GM12878 (cell line): Measurements from ENCODE around the gene RASGRP3. TPM values are rescaled to one million over a fixed set of nuclear protein-coding genes. Genes with fewer than 3 reads are reported as not detected.

Source experiments
- polyA plus RNA-seq, 11 experiments: library from polyadenylated mRNA; depleted of rRNA in 4 of 11; unstranded in 6 of 11; stranded (reverse) in 5 of 11; fragments of >200 nt; fragmentation: Nextera tagmentation in 4 of 11; fragmentation: Illumina TruSeq in 1 of 11; extraction: Ambion mirVana in 4 of 11; extraction: Trizol in 1 of 11; gene quantifications; 1 replicate in 1 of 11; 2 replicates in 10 of 11; pipeline versions ENCODE4 v1.2.1 to v1.2.3, GENCODE V29; 2011 to 2016; ENCODE audit warnings: inconsistent platforms in 2 of 11, missing spikeins in 2 of 11, low read depth in 1 of 11
- small RNA-seq: library from RNA; depleted of rRNA; stranded (forward); fragments of <200 nt; gene quantifications from one replicate; pipeline ENCODE3, GENCODE V24; 2014
- total RNA-seq, 4 experiments: library from RNA; depleted of rRNA in 3 of 4; stranded (reverse); fragments of >200 nt in 3 of 4; fragmentation: Illumina TruSeq in 1 of 4; extraction: Trizol in 1 of 4; gene quantifications; 2 replicates each; pipeline versions ENCODE4 v1.2.1 to v1.2.3, GENCODE V29; 2013 to 2021

RASGRP3 gene
- total and polyA plus RNA-seq, 10 of the 15 experiments (the other 5 are each of a cell fraction or from before 2014, with no cell fraction given): 31.6 to 106 (median 64.7) TPM

Small RNAs within 50 kb of the gene (small RNA-seq; reads per million reads assigned to genes)
- gene ATP6V0E1P3: not detected

Other genes starting within 250 kb of the RASGRP3 start
- gene FAM98A, start 122.7 kb downstream of the RASGRP3 start, total RNA-seq (2014; rRNA removed): 27.6 and 29.7 TPM in 2 replicates
- 46.8 and 61.2 TPM in 2 replicates for gene FAM98A, start 122.7 kb downstream of the RASGRP3 start, total RNA-seq (2014; rRNA removed; fragmentation: Illumina TruSeq; extraction: Trizol)
- gene FAM98A, start 122.7 kb downstream of the RASGRP3 start, total RNA-seq (2021): 75.0 and 81.2 TPM in 2 replicates
- gene FAM98A, start 122.7 kb downstream of the RASGRP3 start, polyA plus RNA-seq (2011; rRNA removed): 76.0 and 79.3 TPM in 2 replicates
- gene FAM98A, start 122.7 kb downstream of the RASGRP3 start, polyA plus RNA-seq (2014; fragmentation: Illumina TruSeq; extraction: Trizol): 231 and 416 TPM in 2 replicates
- 10 to 100 TPM; 34.4 to 55.6 TPM for gene FAM98A, start 122.7 kb downstream of the RASGRP3 start, polyA plus RNA-seq (2014; fragmentation: Nextera tagmentation; extraction: Ambion mirVana)
- 76.0 and 113 TPM in 2 replicates for gene FAM98A, start 122.7 kb downstream of the RASGRP3 start, polyA plus RNA-seq (2014; rRNA removed)
- gene FAM98A, start 122.7 kb downstream of the RASGRP3 start, polyA plus RNA-seq (2016; fragmentation: Nextera tagmentation; extraction: Ambion mirVana): 10 to 100 TPM; 90.6 TPM